Right lobe of liver (tissue), 6 donors: Measurements from ENCODE around the gene ZNF655. TPM values are rescaled to one million over a fixed set of nuclear protein-coding genes. Genes with fewer than 3 reads are reported as not detected.

Experiments used
- ATAC-seq, 4 donors: fragments of 200-7000 bp; cut with Tn5 transposase; one replicate each; pipeline ENCODE4 v1.9.1; 2020; ENCODE audit warnings: mild to moderate bottlenecking in 4 of 4, moderate library complexity in 4 of 4
- DNase-seq, 3 donors: peaks; one replicate each; pipeline ENCODE4 v3.0.0-alpha.2; 2020
- H3K27ac ChIP-seq, 3 donors: fragments of 200-600 bp; one replicate each; pipeline ENCODE4 v1.8.0; 2022
- H3K27me3 ChIP-seq, 2 donors: fragments of 200-600 bp; one replicate each; pipeline ENCODE4 v1.8.0; 2022
- H3K36me3 ChIP-seq, 4 donors: fragments of 200-600 bp; sonication (generic) in 1 of 4; one replicate each; pipeline versions ENCODE4 v1.5.1 to v1.8.0; 2017 to 2022; ENCODE audit warnings: control low read depth in 1 of 4
- H3K4me1 ChIP-seq, 4 donors: fragments of 200-600 bp; sonication (generic) in 1 of 4; one replicate each; pipeline versions ENCODE4 v1.5.1 to v1.8.0; 2017 to 2022; ENCODE audit warnings: control low read depth in 1 of 4
- H3K4me3 ChIP-seq, 3 donors: fragments of 200-600 bp; one replicate each; pipeline ENCODE4 v1.8.0; 2022
- H3K9me3 ChIP-seq, 4 donors: fragments of 200-600 bp; sonication (generic) in 1 of 4; one replicate each; pipeline versions ENCODE4 v1.5.1 to v1.8.0; 2017 to 2022; ENCODE audit warnings: control low read depth in 1 of 4
- CTCF ChIP-seq, 4 donors: fragments of 200-600 bp in 3 of 4; fragments of 450-650 bp in 1 of 4; IDR thresholded peaks; one replicate each; pipeline versions ENCODE4 v1.5.1 to v1.8.0; 2016 to 2022; ENCODE audit warnings: antibody characterized with exemption in 4 of 4, mild to moderate bottlenecking in 2 of 4
- POLR2A ChIP-seq: fragments of 450-650 bp; IDR thresholded peaks from one replicate; pipeline ENCODE4 v1.6.1; 2017; ENCODE audit warnings: antibody characterized with exemption, mild to moderate bottlenecking
- whole genome bisulfite sequencing: methylation state at CpG from one replicate; pipeline ENCODE4 v1.1.6; 2018; ENCODE audit warnings: low coverage, low lambda C conversion rate; ENCODE audit not compliant: insufficient coverage; ENCODE audit errors: missing lambda C conversion rate; 5-methylcytosine and 5-hydroxymethylcytosine counted together
- intact Hi-C, 2 donors: fragments of 100-400 bp; cut with DNase I; formaldehyde crosslinking; loops; one replicate each; pipeline versions ENCODE4 v1.11.2 to v1.14.1; 2022
- long read RNA-seq: library from polyadenylated mRNA; unstranded; transcript quantifications from one replicate; pipeline ENCODE4 v2.0.0, GENCODE V29; 2019
- total RNA-seq, 6 experiments: library from RNA; depleted of rRNA in 2 of 6; stranded (reverse); fragments of >200 nt in 2 of 6; fragmentation: NEBNext Ultra II Directional in 3 of 6; extraction: Animal tissue kit (Norgen Biotek cat#: 25700) in 3 of 6; gene quantifications; one replicate each; pipeline versions ENCODE4 v1.1.0 to v1.2.4, GENCODE V29; 2016 to 2023
- donor health status: DM: no; HTN: yes; CAD: no.
- donor health status: DM: no; HTN: no; CAD: no.
- donor health status: DM: no; HTN: no; CAD: no.
- donor health status: DM: no; HTN: yes; CAD: no.
- donor health status: DM: no; HTN: yes; CAD: no.

Gene ZNF655
- total RNA-seq: 10 to 100 TPM; 21.5 to 44.4 (median 26.0) TPM
- long read RNA-seq, partial matches to known transcripts: 1 of 5 reads
- long read RNA-seq, other reads (novel, unspliced or antisense): 1 of 5 reads

GRCh38 chr7:99558306-99559174, at the start of gene ZNF655:
Gene ZNF655, plus strand, starts transcription at chr7:99558642. Its CDS starts 1,918 bp downstream, at chr7:99560560.
- ATAC-seq: peak; percentile 85 to 93 (median 90)
- no peaks in the 10 kb centered on the region for H3K9me3 ChIP-seq
- peak; percentile 85 to 87 (median 87) for DNase-seq
- peaks cover 8 to 32% (median 19%) of the 10 kb centered on the region in 4 donors for H3K36me3 ChIP-seq
- intact Hi-C loops: no loop called here
- no peak for TF ChIP-seq CTCF (IDR thresholded peaks at IDR 0.05)
- TF ChIP-seq POLR2A: peak; percentile 78
- peak within 1 kb of the TSS; percentile 92 to 99 (median 92) for H3K27ac ChIP-seq
- H3K4me1 ChIP-seq: peaks cover 0 to 18% (median 8%) of the 10 kb centered on the region in 4 donors
- no peaks in the 10 kb centered on the region for H3K27me3 ChIP-seq
- 0% methylated on average over 10 of the region's 73 CpGs for WGBS
- peak within 1 kb of the TSS; percentile 95 to 97 (median 97) for H3K4me3 ChIP-seq

- ATAC-seq: no peak
- Histone ChIP-seq H3K27ac (no peak overlapping the region), H3K36me3 (peaks cover 0 to 41% (median 2%) of the 10 kb centered on the region in 4 donors), H3K4me1 (no peaks in the 10 kb centered on the region), H3K27me3 (no peaks in the 10 kb centered on the region), H3K9me3 (no peaks in the 10 kb centered on the region), H3K4me3 (no peak overlapping the region)
- TF ChIP-seq POLR2A (no peak), CTCF (IDR thresholded peaks at IDR 0.05) (no peak)
- intact Hi-C loops: no loop called here
- no peak for DNase-seq
- 100% methylated on average over 1 of the region's 1 CpG for WGBS
Measured at GRCh38 chr7:99514050-99514449, 44.4 kb upstream of the ZNF655 start.

- Histone ChIP-seq H3K27me3 (no peaks in the 10 kb centered on the region), H3K36me3 (peaks cover 0 to 39% (median 7%) of the 10 kb centered on the region in 4 donors), H3K4me3 (no peak overlapping the region), H3K9me3 (no peaks in the 10 kb centered on the region), H3K27ac (no peak overlapping the region), H3K4me1 (no peaks in the 10 kb centered on the region)
- intact Hi-C loops: no loop called here
- 82% methylated on average over 3 of the region's 3 CpGs for WGBS
- no peak for TF ChIP-seq POLR2A
- TF ChIP-seq CTCF (IDR thresholded peaks at IDR 0.05): no peak
- DNase-seq: no peak
- ATAC-seq: no peak
Measured at GRCh38 chr7:99521399-99521798, 37.0 kb upstream of the ZNF655 start.

GRCh38 chr7:99525713-99526440, 32.6 kb upstream of the ZNF655 start:
- ATAC-seq (peak; percentile 38 to 52 (median 44)), DNase-seq (peak in 1 of 3 donors; percentile 24)
- intact Hi-C loops: no loop called here
- no peaks in the 10 kb centered on the region for H3K27me3 ChIP-seq
- H3K27ac ChIP-seq: no peak overlapping the region
- no peaks in the 10 kb centered on the region for H3K4me1 ChIP-seq
- peaks cover 0 to 8% (median 3%) of the 10 kb centered on the region in 4 donors for H3K9me3 ChIP-seq
- H3K4me3 ChIP-seq: no peak overlapping the region
- TF ChIP-seq POLR2A (no peak), CTCF (IDR thresholded peaks at IDR 0.05) (peak in 2 of 4 donors; percentile 5 to 22)
- H3K36me3 ChIP-seq: peaks cover 0 to 33% (median 15%) of the 10 kb centered on the region in 4 donors
- 98% methylated on average over 10 of the region's 21 CpGs for WGBS
